GM12878 (cell line): ENCODE results near the gene EYS.

ENCODE experiments used
- ATF7 ChIP-seq: fragments of 450-650 bp; IDR thresholded peaks from 2 replicates; pipeline ENCODE4 v1.6.1; 2016; ENCODE audit warnings: low read depth, mild to moderate bottlenecking
- CHD2 ChIP-seq: IDR thresholded peaks from 2 replicates; pipeline ENCODE4 v1.6.1; 2011; ENCODE audit warnings: low read depth, low read length, improper control_type of control experiment, borderline replicate concordance
- IKZF1 ChIP-seq: fragments of 450-650 bp; conservative IDR thresholded peaks from 2 replicates; pipeline ENCODE4 v1.6.1; 2017; ENCODE audit warnings: antibody characterized with exemption, mild to moderate bottlenecking
- NFIC ChIP-seq: IDR thresholded peaks from 2 replicates; pipeline ENCODE4 v1.6.1; 2012; ENCODE audit warnings: low read depth, mild to moderate bottlenecking, inconsistent platforms, low read length, moderate library complexity
- RAD21 ChIP-seq: IDR thresholded peaks from 2 replicates; pipeline ENCODE4 v1.6.1; 2011; ENCODE audit warnings: mild to moderate bottlenecking, low read depth, low read length, moderate library complexity; ENCODE audit not compliant: insufficient read depth
- SUZ12 ChIP-seq: fragments of 200-600 bp; sonication (generic); IDR thresholded peaks from one replicate; pipeline ENCODE4 v1.6.1; 2018; ENCODE audit warnings: antibody characterized with exemption, mild to moderate bottlenecking; ENCODE audit not compliant: unreplicated experiment
- TF ChIP-seq, protein P1 (sequence below): IDR thresholded peaks from 2 replicates; pipeline ENCODE4 v1.6.1; 2012; ENCODE audit warnings: mild to moderate bottlenecking, low read depth, low read length
- TF ChIP-seq, protein P2 (sequence below): IDR thresholded peaks from 2 replicates; pipeline ENCODE4 v1.6.1; 2012; ENCODE audit warnings: low read depth, low read length, improper control_type of control experiment
- TF ChIP-seq, protein P3 (sequence below), 3 experiments: IDR thresholded peaks in 2 of 3; conservative IDR thresholded peaks in 1 of 3; 2 replicates each; pipeline ENCODE4 v1.5.1; 2011; ENCODE audit warnings: low read depth in 3 of 3, low read length in 3 of 3, mild to moderate bottlenecking in 3 of 3, control low read depth in 2 of 3, moderate library complexity in 2 of 3, inconsistent platforms in 1 of 3, mixed read lengths in 1 of 3; ENCODE audit not compliant: control insufficient read depth in 2 of 3, insufficient read depth in 1 of 3; ENCODE audit errors: extremely low read depth in 1 of 3

DNA sequence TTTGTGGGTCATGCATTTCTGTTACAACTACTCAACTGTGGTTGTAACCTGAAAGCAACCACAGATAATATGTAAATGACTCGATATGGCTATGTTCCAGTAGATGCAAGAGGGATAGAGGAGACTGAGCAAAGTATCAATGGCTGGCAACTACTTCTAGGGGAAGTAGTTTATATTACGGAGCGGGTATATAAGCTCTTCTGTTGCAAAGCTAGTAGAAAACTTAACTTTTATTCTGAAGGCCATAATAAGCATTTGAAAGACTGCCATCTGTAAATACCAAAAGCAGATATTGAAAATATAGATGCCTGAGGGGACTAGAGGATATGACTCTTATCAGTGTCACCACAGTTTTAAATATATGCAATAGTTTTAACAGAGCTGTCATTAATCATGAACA lies 1416.2 kb downstream of the EYS start:
- TF ChIP-seq IKZF1 (no peak), SUZ12 (no peak), NFIC (no peak), CHD2 (no peak), RAD21 (no peak), ATF7 (no peak)
- TF ChIP-seq, protein P1, sequence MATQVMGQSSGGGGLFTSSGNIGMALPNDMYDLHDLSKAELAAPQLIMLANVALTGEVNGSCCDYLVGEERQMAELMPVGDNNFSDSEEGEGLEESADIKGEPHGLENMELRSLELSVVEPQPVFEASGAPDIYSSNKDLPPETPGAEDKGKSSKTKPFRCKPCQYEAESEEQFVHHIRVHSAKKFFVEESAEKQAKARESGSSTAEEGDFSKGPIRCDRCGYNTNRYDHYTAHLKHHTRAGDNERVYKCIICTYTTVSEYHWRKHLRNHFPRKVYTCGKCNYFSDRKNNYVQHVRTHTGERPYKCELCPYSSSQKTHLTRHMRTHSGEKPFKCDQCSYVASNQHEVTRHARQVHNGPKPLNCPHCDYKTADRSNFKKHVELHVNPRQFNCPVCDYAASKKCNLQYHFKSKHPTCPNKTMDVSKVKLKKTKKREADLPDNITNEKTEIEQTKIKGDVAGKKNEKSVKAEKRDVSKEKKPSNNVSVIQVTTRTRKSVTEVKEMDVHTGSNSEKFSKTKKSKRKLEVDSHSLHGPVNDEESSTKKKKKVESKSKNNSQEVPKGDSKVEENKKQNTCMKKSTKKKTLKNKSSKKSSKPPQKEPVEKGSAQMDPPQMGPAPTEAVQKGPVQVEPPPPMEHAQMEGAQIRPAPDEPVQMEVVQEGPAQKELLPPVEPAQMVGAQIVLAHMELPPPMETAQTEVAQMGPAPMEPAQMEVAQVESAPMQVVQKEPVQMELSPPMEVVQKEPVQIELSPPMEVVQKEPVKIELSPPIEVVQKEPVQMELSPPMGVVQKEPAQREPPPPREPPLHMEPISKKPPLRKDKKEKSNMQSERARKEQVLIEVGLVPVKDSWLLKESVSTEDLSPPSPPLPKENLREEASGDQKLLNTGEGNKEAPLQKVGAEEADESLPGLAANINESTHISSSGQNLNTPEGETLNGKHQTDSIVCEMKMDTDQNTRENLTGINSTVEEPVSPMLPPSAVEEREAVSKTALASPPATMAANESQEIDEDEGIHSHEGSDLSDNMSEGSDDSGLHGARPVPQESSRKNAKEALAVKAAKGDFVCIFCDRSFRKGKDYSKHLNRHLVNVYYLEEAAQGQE = no peak
- TF ChIP-seq, protein P2, sequence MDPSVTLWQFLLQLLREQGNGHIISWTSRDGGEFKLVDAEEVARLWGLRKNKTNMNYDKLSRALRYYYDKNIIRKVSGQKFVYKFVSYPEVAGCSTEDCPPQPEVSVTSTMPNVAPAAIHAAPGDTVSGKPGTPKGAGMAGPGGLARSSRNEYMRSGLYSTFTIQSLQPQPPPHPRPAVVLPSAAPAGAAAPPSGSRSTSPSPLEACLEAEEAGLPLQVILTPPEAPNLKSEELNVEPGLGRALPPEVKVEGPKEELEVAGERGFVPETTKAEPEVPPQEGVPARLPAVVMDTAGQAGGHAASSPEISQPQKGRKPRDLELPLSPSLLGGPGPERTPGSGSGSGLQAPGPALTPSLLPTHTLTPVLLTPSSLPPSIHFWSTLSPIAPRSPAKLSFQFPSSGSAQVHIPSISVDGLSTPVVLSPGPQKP = no peak
- TF ChIP-seq, protein P3, sequence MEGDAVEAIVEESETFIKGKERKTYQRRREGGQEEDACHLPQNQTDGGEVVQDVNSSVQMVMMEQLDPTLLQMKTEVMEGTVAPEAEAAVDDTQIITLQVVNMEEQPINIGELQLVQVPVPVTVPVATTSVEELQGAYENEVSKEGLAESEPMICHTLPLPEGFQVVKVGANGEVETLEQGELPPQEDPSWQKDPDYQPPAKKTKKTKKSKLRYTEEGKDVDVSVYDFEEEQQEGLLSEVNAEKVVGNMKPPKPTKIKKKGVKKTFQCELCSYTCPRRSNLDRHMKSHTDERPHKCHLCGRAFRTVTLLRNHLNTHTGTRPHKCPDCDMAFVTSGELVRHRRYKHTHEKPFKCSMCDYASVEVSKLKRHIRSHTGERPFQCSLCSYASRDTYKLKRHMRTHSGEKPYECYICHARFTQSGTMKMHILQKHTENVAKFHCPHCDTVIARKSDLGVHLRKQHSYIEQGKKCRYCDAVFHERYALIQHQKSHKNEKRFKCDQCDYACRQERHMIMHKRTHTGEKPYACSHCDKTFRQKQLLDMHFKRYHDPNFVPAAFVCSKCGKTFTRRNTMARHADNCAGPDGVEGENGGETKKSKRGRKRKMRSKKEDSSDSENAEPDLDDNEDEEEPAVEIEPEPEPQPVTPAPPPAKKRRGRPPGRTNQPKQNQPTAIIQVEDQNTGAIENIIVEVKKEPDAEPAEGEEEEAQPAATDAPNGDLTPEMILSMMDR (IDR thresholded peaks at IDR 0.05 in 2 of 3, conservative IDR thresholded peaks at IDR 0.05 in 1 of 3; ENCODE audit: control insufficient read depth in 2 of 3, extremely low read depth in 1 of 3, insufficient read depth in 1 of 3, low read depth in 3 of 3, low read length in 3 of 3) = no peak
